Placental pericyte (primary cell): Measurements from ENCODE around the gene SRSF11. TPM values are rescaled to one million over a fixed set of nuclear protein-coding genes. Genes with fewer than 3 reads are reported as not detected.

Experiments
- small RNA-seq: library from RNA; depleted of rRNA; stranded (forward); fragments of <200 nt; gene quantifications from one replicate; pipeline ENCODE3, GENCODE V24; 2012; ENCODE audit warnings: low replicate concordance
- total RNA-seq: library from RNA; depleted of rRNA; stranded (reverse); fragments of >200 nt; gene quantifications from 2 replicates; pipeline ENCODE4 v1.2.3, GENCODE V29; 2012

SRSF11 gene, protein sequence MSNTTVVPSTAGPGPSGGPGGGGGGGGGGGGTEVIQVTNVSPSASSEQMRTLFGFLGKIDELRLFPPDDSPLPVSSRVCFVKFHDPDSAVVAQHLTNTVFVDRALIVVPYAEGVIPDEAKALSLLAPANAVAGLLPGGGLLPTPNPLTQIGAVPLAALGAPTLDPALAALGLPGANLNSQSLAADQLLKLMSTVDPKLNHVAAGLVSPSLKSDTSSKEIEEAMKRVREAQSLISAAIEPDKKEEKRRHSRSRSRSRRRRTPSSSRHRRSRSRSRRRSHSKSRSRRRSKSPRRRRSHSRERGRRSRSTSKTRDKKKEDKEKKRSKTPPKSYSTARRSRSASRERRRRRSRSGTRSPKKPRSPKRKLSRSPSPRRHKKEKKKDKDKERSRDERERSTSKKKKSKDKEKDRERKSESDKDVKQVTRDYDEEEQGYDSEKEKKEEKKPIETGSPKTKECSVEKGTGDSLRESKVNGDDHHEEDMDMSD
- total RNA-seq: 98.9 and 154 TPM in 2 replicates

GRCh38 chr1:70221238-70222121, at the start of gene SRSF11:
SRSF11 (plus strand) TSS chr1:70221380; CDS start chr1:70221637, 257 bp downstream.

GRCh38 chr1:70205434-70206118, 15.6 kb upstream of the SRSF11 start, which contains the start of gene LRRC40:
LRRC40 (minus strand) TSS chr1:70205579; CDS start chr1:70205540, 39 bp downstream.

Small RNAs within 50 kb of the gene (small RNA-seq; reads per million reads assigned to genes)
- not detected for gene RN7SL242P

Other genes with a start within 250 kb of the SRSF11 start
- 11.6 and 33.8 TPM in 2 replicates for gene LRRC40, start 15.8 kb upstream of the SRSF11 start, total RNA-seq
- gene ANKRD13C, start 133.3 kb downstream of the SRSF11 start, total RNA-seq: 24.5 and 37.5 TPM in 2 replicates
- gene CTH, start 189.9 kb downstream of the SRSF11 start, total RNA-seq: 7.0 and 27.6 TPM in 2 replicates